Ishikawa (cell line): ENCODE results near the gene UACA.

Source experiments
- CEBPB ChIP-seq: IDR thresholded peaks from 2 replicates; pipeline ENCODE4 v1.6.1; 2012
- CREB1 ChIP-seq: IDR thresholded peaks from 2 replicates; pipeline ENCODE4 v1.6.1; 2012; ENCODE audit warnings: low read depth
- EGR1 ChIP-seq: IDR thresholded peaks from 2 replicates; pipeline ENCODE4 v1.6.1; 2012
- EP300 ChIP-seq: IDR thresholded peaks from 2 replicates; pipeline ENCODE4 v1.6.1; 2012; ENCODE audit warnings: borderline replicate concordance
- FOXM1 ChIP-seq: IDR thresholded peaks from 2 replicates; pipeline ENCODE4 v1.6.1; 2012; ENCODE audit warnings: low read depth, borderline replicate concordance
- NFIC ChIP-seq: IDR thresholded peaks from 2 replicates; pipeline ENCODE4 v1.6.1; 2012
- RAD21 ChIP-seq: IDR thresholded peaks from 2 replicates; pipeline ENCODE4 v1.6.1; 2012; ENCODE audit warnings: low read depth
- TAF1 ChIP-seq: IDR thresholded peaks from 2 replicates; pipeline ENCODE4 v1.6.1; 2012; ENCODE audit warnings: low read depth, mild to moderate bottlenecking
- TEAD4 ChIP-seq: IDR thresholded peaks from 2 replicates; pipeline ENCODE4 v1.6.1; 2012
- ZBTB7A ChIP-seq: IDR thresholded peaks from 2 replicates; pipeline ENCODE4 v1.6.1; 2012; ENCODE audit warnings: low read depth
- TF ChIP-seq, protein P1 (sequence below): IDR thresholded peaks from 2 replicates; pipeline ENCODE4 v1.6.1; 2012
- TF ChIP-seq, protein P2 (sequence below): IDR thresholded peaks from 2 replicates; pipeline ENCODE4 v1.6.1; 2012; ENCODE audit warnings: low read depth, mild to moderate bottlenecking

DNA sequence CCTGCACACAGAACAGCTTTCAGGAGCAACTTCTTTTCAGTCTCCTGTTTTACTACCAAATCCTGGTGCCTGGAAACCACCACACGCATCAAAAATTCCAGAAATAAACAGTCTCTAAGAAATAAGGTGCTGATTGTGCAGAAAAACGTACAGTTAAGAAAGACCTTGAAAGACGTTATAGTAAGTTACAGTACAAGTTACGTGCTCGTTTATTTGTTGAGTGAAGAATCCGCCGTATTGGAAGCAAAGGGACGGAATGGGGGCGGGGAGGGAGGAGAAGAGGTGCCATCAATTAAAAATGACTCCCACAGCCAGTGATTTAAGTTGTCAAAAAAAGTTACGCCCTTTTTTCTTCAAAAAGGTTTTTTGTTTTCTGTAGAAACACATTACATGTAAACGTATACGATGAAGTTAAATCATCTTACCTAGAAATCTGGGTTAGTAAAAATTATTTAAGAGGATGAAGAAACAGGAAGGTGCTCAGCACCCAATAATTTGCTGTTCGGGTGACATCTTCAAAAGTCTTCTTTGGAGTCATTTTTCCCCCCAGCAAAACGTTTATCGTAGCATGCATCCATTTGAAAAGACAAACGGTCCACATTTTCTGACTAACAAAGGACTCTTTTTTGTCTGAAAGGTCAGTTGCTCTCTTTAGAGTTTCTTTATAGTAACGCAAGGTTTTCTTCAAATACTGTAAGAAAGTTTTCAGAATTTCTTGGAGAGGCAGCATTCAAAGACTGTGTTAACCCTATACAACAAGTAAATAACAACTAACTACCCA is 782 bp upstream of the UACA start:
- TF ChIP-seq TAF1, result no peak
- TF ChIP-seq RAD21, result no peak
- TF ChIP-seq NFIC, result no peak
- TF ChIP-seq, protein P1, sequence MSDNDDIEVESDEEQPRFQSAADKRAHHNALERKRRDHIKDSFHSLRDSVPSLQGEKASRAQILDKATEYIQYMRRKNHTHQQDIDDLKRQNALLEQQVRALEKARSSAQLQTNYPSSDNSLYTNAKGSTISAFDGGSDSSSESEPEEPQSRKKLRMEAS, result no peak
- TF ChIP-seq EP300, result no peak
- no peak for TF ChIP-seq CREB1
- TF ChIP-seq, protein P2, sequence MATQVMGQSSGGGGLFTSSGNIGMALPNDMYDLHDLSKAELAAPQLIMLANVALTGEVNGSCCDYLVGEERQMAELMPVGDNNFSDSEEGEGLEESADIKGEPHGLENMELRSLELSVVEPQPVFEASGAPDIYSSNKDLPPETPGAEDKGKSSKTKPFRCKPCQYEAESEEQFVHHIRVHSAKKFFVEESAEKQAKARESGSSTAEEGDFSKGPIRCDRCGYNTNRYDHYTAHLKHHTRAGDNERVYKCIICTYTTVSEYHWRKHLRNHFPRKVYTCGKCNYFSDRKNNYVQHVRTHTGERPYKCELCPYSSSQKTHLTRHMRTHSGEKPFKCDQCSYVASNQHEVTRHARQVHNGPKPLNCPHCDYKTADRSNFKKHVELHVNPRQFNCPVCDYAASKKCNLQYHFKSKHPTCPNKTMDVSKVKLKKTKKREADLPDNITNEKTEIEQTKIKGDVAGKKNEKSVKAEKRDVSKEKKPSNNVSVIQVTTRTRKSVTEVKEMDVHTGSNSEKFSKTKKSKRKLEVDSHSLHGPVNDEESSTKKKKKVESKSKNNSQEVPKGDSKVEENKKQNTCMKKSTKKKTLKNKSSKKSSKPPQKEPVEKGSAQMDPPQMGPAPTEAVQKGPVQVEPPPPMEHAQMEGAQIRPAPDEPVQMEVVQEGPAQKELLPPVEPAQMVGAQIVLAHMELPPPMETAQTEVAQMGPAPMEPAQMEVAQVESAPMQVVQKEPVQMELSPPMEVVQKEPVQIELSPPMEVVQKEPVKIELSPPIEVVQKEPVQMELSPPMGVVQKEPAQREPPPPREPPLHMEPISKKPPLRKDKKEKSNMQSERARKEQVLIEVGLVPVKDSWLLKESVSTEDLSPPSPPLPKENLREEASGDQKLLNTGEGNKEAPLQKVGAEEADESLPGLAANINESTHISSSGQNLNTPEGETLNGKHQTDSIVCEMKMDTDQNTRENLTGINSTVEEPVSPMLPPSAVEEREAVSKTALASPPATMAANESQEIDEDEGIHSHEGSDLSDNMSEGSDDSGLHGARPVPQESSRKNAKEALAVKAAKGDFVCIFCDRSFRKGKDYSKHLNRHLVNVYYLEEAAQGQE, result no peak
- TF ChIP-seq EGR1, result no peak
- TF ChIP-seq FOXM1, result no peak
- no peak for TF ChIP-seq ZBTB7A
- no peak for TF ChIP-seq TEAD4
- no peak for TF ChIP-seq CEBPB
